PFSK-1 (cell line): ENCODE measurements around the gene ZNF419.

Experiments
- FOXP2 ChIP-seq: optimal IDR thresholded peaks from 2 replicates; pipeline ENCODE3; 2011; ENCODE audit warnings: borderline replicate concordance, control low read depth, inconsistent platforms; ENCODE audit not compliant: insufficient read depth; ENCODE audit errors: extremely low read length, extremely low read depth
- POLR2AphosphoS5 ChIP-seq: IDR thresholded peaks from 2 replicates; pipeline ENCODE4 v1.6.1; 2012; ENCODE audit warnings: low read depth, mild to moderate bottlenecking, control low read depth, low read length, moderate library complexity
- SIN3A ChIP-seq: IDR thresholded peaks from 2 replicates; pipeline ENCODE4 v1.6.1; 2012; ENCODE audit warnings: mild to moderate bottlenecking, low read length, moderate library complexity, borderline replicate concordance; ENCODE audit not compliant: insufficient read depth
- TAF1 ChIP-seq: IDR thresholded peaks from 2 replicates; pipeline ENCODE4 v1.6.1; 2012; ENCODE audit warnings: low read length, control low read depth, borderline replicate concordance; ENCODE audit not compliant: insufficient read depth
- TF ChIP-seq, protein P1 (sequence below), 2 experiments: IDR thresholded peaks; 2 replicates each; pipeline versions ENCODE4 v1.6.1 to v1.8.0; 2011 to 2012; ENCODE audit warnings: low read depth in 2 of 2, low read length in 2 of 2, control low read depth in 1 of 2, inconsistent platforms in 1 of 2, mild to moderate bottlenecking in 1 of 2, moderate library complexity in 1 of 2; ENCODE audit not compliant: insufficient read depth in 1 of 2

Gene ZNF419

DNA sequence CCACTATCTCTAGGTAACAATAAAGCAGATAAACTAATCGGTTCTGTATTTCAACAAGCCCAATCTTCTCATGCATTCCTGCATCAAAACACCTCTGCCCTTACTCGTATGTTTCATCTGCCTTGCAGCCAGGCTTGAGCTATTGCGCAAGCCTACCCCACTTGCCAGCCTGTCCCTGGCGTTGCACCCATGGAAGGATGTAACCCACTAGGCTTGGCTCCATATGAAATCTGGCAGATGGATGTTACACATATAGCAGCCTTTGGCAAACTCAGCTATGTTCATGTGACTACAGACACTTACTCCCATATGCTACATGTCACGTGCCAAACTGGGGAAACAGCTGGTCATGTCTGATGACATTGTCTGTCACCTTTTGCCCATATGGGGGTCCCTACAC, 27.7 kb downstream of the ZNF419 start:
- TF ChIP-seq POLR2AphosphoS5, result no peak
- TF ChIP-seq, protein P1, sequence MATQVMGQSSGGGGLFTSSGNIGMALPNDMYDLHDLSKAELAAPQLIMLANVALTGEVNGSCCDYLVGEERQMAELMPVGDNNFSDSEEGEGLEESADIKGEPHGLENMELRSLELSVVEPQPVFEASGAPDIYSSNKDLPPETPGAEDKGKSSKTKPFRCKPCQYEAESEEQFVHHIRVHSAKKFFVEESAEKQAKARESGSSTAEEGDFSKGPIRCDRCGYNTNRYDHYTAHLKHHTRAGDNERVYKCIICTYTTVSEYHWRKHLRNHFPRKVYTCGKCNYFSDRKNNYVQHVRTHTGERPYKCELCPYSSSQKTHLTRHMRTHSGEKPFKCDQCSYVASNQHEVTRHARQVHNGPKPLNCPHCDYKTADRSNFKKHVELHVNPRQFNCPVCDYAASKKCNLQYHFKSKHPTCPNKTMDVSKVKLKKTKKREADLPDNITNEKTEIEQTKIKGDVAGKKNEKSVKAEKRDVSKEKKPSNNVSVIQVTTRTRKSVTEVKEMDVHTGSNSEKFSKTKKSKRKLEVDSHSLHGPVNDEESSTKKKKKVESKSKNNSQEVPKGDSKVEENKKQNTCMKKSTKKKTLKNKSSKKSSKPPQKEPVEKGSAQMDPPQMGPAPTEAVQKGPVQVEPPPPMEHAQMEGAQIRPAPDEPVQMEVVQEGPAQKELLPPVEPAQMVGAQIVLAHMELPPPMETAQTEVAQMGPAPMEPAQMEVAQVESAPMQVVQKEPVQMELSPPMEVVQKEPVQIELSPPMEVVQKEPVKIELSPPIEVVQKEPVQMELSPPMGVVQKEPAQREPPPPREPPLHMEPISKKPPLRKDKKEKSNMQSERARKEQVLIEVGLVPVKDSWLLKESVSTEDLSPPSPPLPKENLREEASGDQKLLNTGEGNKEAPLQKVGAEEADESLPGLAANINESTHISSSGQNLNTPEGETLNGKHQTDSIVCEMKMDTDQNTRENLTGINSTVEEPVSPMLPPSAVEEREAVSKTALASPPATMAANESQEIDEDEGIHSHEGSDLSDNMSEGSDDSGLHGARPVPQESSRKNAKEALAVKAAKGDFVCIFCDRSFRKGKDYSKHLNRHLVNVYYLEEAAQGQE (IDR thresholded peaks at IDR 0.05; ENCODE audit: insufficient read depth in 1 of 2, low read depth in 2 of 2, low read length in 2 of 2), result no peak
- no peak for TF ChIP-seq SIN3A
- TF ChIP-seq TAF1, result no peak
- TF ChIP-seq FOXP2, result no peak

DNA sequence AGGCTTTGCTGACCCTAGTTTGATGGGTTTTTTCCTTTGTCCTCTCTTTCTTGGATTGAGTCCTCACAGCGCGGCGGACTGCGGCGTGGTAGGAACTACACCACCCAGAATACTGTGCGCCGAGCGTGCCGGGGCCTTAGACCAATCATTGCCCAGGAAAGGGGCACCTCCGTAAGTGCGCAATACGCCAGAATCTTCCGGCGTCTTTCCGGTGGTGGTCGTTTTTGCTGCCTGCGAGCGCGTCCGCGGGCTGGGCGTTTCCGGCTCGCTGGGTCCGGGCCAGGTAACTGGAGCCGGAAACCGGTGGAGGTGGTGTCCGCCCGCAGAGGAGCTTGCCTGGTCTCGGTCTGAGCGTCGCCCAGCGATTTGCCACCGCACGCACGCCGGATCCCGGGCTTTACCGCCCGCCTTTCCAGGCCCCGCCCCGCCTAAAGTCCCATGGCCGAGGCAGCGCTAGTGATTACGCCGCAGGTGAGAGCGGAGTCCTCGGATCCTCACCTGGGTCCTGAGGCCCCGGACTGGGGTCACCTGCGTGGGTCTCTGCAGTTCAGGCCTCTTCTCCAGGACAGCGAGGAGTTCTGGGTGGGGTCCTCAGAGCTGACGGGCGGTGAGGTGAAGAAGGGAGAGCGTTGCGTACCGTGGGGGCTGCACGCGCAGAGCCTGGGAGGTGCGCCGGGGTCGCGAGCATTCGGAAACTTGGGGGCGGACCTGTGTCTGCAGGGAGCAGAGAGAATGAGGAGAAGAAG, 39.8 kb downstream of the ZNF419 start, which contains the start of gene ZNF549:
TSS of gene ZNF549 (plus strand) at position 221 of the 746 bp plus-strand sequence. CDS start at position 439, 218 bp downstream.
- TF ChIP-seq TAF1 (peak; percentile 49; the same call in 1 of the 2 replicates), SIN3A (peak; percentile 80; the same call in 1 of the 2 replicates), FOXP2 (peak; percentile 83), POLR2AphosphoS5 (peak; percentile 53; the same call in 1 of the 2 replicates)
- TF ChIP-seq, protein P1 (IDR thresholded peaks at IDR 0.05; ENCODE audit: insufficient read depth in 1 of 2, low read depth in 2 of 2, low read length in 2 of 2), result no peak

DNA sequence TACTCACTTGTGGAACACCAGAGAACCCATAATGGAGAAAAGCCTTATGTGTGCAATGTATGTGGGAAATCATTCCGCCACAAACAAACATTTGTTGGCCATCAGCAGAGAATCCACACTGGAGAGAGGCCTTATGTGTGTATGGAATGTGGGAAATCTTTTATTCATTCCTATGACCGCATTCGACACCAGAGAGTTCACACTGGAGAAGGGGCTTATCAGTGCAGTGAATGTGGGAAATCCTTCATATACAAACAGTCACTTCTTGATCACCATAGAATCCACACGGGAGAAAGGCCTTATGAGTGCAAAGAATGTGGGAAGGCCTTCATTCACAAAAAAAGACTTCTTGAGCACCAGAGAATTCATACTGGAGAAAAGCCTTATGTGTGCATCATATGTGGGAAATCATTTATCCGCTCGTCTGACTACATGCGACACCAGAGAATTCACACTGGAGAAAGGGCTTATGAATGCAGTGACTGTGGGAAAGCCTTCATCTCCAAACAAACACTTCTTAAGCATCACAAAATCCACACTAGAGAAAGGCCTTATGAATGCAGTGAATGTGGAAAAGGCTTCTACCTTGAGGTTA, 50.5 kb downstream of the ZNF419 start:
- TF ChIP-seq SIN3A (no peak), POLR2AphosphoS5 (no peak), FOXP2 (no peak), TAF1 (no peak)
- TF ChIP-seq, protein P1 (IDR thresholded peaks at IDR 0.05; ENCODE audit: insufficient read depth in 1 of 2, low read depth in 2 of 2, low read length in 2 of 2), result no peak
